Psoas muscle (tissue), 8 donors: ENCODE data around the gene IQSEC1. TPM values are rescaled to one million over a fixed set of nuclear protein-coding genes. Genes with fewer than 3 reads are reported as not detected.

Experiments used
- ATAC-seq, 4 donors: fragments of 200-7000 bp; cut with Tn5 transposase; one replicate each; pipeline ENCODE4 v1.9.1; 2020; ENCODE audit warnings: moderate library complexity in 3 of 4, mild to moderate bottlenecking in 2 of 4
- DNase-seq, 2 donors: peaks; one replicate each; pipeline ENCODE4 v3.0.0-alpha.2; 2020
- H3K27ac ChIP-seq: fragments of 200-600 bp; one replicate; pipeline ENCODE4 v1.8.0; 2022
- H3K27me3 ChIP-seq, 3 donors: fragments of 200-600 bp in 1 of 3; one replicate each; pipeline versions ENCODE4 v1.6.1 to v1.8.0; 2013 to 2022; ENCODE audit warnings: low read length in 2 of 3, mild to moderate bottlenecking in 2 of 3, moderate library complexity in 1 of 3; ENCODE audit not compliant: insufficient read depth in 3 of 3
- H3K36me3 ChIP-seq, 2 donors: fragments of 200-600 bp in 1 of 2; one replicate each; pipeline versions ENCODE4 v1.6.1 to v1.8.0; 2013 to 2022; ENCODE audit warnings: low read depth in 1 of 2, mild to moderate bottlenecking in 1 of 2, moderate library complexity in 1 of 2; ENCODE audit not compliant: insufficient read depth in 1 of 2
- H3K4me1 ChIP-seq: fragments of 200-600 bp; one replicate; pipeline ENCODE4 v1.8.0; 2022
- H3K4me3 ChIP-seq: fragments of 200-600 bp; one replicate; pipeline ENCODE4 v1.8.0; 2022; ENCODE audit warnings: mild to moderate bottlenecking
- H3K9me3 ChIP-seq: fragments of 200-600 bp; one replicate; pipeline ENCODE4 v1.8.0; 2022
- WGBS, 3 donors: extraction: QIAGEN DNeasy Blood & Tissue Kit; methylation state at CpG; one replicate each; pipeline versions ENCODE4 v1.1.6 to v1.1.7; 2013; 5-methylcytosine and 5-hydroxymethylcytosine counted together
- intact Hi-C, 2 donors: fragments of 100-400 bp; cut with DNase I; formaldehyde crosslinking; loops; one replicate each; pipeline versions ENCODE4 v1.11.0 to v1.14.2; 2022
- polyA plus RNA-seq, 3 donors: library from polyadenylated mRNA; stranded (reverse); fragments of 200-250 nt; gene quantifications; one replicate each; pipeline ENCODE4 v1.2.3, GENCODE V29; 2013
- total RNA-seq, 4 donors: library from RNA; stranded (reverse); fragmentation: NEBNext Ultra II Directional in 2 of 4; extraction: Animal tissue kit (Norgen Biotek cat#: 25700) in 2 of 4; gene quantifications; one replicate each; pipeline versions ENCODE4 v1.2.1 to v1.2.4, GENCODE V29; 2021 to 2023
- TF ChIP-seq, protein P1 (sequence below): fragments of 200-600 bp; IDR thresholded peaks from one replicate; pipeline ENCODE4 v1.8.0; 2022; ENCODE audit warnings: antibody characterized with exemption
- donor health status: healthy with polysubstance abuse.
- donor health status: DM: no; HTN: no; CAD: no; lungs with moderate emphysema.
- donor health status: Bipolar disorder and iron deficiency.
- donor health status: healthy.
- donor health status: DM: yes; HTN: yes; CAD: no.
- donor health status: DM: no; HTN: no; CAD: no.
- donor health status: DM: no; HTN: no; CAD: no.
- donor health status: DM: yes; HTN: yes; CAD: no.

Gene IQSEC1
- total and polyA plus RNA-seq, 7 donors, result 8.6 to 45.4 (median 28.0) TPM

DNA sequence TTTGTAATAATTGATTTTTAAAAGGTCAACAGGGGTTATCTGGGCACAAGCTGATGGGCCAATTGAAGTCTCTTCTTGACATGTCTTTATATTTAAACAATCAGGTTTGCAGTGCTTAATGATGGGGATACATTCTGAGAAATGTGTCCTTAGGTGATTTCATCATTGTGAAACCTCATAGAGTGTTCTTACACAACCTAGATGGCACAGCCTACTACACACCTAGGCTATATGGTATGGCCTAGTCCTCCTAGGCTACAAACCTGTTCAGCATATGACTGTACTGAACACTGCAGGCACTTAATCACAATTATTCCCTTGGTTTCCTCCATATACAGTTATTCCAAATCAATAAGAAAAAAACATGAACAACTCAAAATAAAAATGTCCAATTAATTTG is 75.8 kb downstream of the IQSEC1 start:
- intact Hi-C loops, result no loop called here
- Histone ChIP-seq H3K27me3 (no peaks in the 10 kb centered on the region), H3K27ac (no peak overlapping the region), H3K9me3 (no peaks in the 10 kb centered on the region), H3K4me3 (no peak overlapping the region), H3K4me1 (peaks cover 5% of the 10 kb centered on the region), H3K36me3 (no peaks in the 10 kb centered on the region)
- ATAC-seq (no peak), DNase-seq (no peak)
- TF ChIP-seq, protein P1, sequence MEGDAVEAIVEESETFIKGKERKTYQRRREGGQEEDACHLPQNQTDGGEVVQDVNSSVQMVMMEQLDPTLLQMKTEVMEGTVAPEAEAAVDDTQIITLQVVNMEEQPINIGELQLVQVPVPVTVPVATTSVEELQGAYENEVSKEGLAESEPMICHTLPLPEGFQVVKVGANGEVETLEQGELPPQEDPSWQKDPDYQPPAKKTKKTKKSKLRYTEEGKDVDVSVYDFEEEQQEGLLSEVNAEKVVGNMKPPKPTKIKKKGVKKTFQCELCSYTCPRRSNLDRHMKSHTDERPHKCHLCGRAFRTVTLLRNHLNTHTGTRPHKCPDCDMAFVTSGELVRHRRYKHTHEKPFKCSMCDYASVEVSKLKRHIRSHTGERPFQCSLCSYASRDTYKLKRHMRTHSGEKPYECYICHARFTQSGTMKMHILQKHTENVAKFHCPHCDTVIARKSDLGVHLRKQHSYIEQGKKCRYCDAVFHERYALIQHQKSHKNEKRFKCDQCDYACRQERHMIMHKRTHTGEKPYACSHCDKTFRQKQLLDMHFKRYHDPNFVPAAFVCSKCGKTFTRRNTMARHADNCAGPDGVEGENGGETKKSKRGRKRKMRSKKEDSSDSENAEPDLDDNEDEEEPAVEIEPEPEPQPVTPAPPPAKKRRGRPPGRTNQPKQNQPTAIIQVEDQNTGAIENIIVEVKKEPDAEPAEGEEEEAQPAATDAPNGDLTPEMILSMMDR, result no peak

DNA sequence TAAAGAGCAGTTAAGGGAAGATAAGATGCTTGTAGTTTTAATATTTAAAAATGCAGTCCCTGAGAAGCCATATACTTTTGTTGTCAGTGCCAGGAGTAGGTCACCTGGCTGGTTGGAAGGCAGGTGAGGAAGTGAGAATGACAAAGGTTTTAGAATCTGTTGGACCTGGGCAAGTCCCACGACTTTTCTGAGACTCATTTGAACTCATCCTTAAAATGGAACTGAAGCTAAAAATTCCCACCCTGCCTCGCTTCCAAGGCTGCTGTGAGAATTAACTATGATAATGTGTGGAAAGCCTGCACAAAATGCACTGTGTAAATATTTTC is 77.1 kb downstream of the IQSEC1 start:
- 71 to 75% (median 73%) methylated on average over 2 of the region's 2 CpGs for WGBS, 3 donors
- no peaks in the 10 kb centered on the region for H3K36me3 ChIP-seq
- no peak for DNase-seq
- no peaks in the 10 kb centered on the region for H3K27me3 ChIP-seq
- no peak overlapping the region for H3K4me3 ChIP-seq
- peaks cover 5% of the 10 kb centered on the region for H3K4me1 ChIP-seq
- intact Hi-C loops, result no loop called here
- TF ChIP-seq, protein P1, result no peak
- no peak overlapping the region for H3K27ac ChIP-seq
- no peaks in the 10 kb centered on the region for H3K9me3 ChIP-seq
- ATAC-seq, result no peak

DNA sequence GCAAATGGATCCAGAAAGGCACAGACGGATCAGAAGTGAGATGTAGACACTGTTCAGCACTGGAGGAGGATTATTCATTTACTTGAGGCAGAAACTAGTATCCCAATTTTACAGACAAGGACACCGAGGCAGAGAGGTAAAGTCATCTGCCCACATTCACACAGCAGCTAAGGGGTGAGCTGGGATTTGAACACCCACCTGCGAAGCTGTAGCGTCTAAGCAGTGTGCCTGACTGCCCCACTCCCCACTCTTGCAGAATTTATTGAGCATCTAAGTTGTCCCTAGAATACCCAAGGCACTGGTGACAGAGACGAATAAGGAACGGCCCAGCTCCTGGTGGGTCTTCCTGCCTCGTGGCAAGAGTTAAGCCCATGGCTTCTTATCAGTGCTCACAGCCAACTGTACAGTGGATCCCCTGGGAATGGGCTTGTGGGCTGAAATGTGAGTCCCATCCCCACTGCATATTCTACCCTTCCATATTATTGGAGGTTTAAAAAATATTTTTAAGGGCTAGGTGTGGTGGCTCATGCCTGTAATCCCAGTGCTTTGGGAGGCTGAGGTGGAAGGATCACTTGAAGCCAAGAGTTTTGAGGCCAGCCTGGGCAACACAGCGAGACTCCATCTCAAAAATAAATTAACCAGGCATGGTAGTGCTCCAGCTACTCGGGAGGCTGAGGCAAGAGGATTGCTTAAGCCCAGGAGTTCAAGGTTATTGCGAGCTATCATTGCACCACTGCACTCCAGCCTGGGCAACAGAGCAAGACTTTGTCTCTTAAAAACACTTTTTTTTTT is 77.6 kb downstream of the IQSEC1 start:
- ATAC-seq, result no peak
- intact Hi-C loops, result no loop called here
- Histone ChIP-seq H3K9me3 (no peaks in the 10 kb centered on the region), H3K4me3 (peak overlapping the region; percentile 72), H3K27ac (peak overlapping the region; percentile 91), H3K27me3 (no peaks in the 10 kb centered on the region), H3K36me3 (no peaks in the 10 kb centered on the region), H3K4me1 (peaks cover 6% of the 10 kb centered on the region)
- TF ChIP-seq, protein P1, result no peak
- WGBS, 3 donors, result 74 to 77% (median 76%) methylated on average over 10 of the region's 10 CpGs
- DNase-seq, result no peak

DNA sequence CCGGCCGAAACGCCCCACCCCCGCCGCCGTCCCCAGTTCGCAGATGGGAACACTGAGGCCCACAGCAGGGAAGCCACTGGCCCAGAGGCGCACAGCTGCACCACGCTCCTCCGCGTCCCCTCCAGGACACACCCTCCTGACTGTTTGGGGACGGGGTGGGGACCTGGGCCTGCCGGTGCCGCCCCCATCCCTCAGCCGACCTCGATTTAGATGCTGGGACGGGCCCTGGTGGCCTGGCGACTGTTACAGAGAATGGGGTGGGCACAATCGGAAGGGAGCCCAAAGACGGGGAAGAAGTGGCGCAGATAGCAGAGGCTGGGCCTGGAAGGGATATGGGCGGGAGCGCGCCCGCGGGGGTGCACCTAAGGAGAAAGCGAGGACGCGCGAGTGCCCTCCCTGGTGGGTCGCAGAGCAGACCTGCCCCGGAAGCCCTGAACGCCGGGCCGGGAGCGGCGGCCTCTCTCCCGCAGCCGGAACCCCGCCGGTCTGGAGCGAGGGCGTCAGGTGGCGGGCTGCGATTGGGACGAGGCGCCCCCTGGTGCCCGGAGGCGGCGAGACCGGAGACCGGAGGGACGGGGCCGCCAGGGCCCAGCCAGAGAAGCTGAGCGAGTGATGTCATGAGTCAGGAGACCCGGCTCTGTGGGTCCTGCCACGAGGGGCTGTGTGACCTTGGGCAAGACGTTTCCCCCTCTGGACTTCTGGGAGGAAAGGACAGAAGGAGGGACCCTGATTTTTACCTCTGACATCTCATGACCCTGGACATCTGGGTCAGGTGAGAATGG is 78.4 kb downstream of the IQSEC1 start:
- peak; percentile 81 to 87 (median 85) for ATAC-seq
- H3K4me1 ChIP-seq, result peaks cover 13% of the 10 kb centered on the region
- intact Hi-C loops, result no loop called here

More for the DNA sequence above, 78.4 kb downstream of the IQSEC1 start:
- peak; percentile 91 to 95 for DNase-seq
- no peaks in the 10 kb centered on the region for H3K27me3 ChIP-seq
- H3K9me3 ChIP-seq, result no peaks in the 10 kb centered on the region
- WGBS, 3 donors, result 0 to 1% (median 1%) methylated on average over 53 to 58 of the region's 58 CpGs
- TF ChIP-seq, protein P1, result peak; percentile 91
- H3K36me3 ChIP-seq, result no peaks in the 10 kb centered on the region
- peak overlapping the region; percentile 91 for H3K27ac ChIP-seq
- peak overlapping the region; percentile 72 for H3K4me3 ChIP-seq
